ENCODE results near the gene JAM2. TPM values are rescaled to one million over a fixed set of nuclear protein-coding genes. Genes with fewer than 3 reads are reported as not detected.
"Not testable (repeated sequence)": the region's sequence is repeated elsewhere in the genome, so short reads cannot be mapped to it uniquely, and the experiment has no call there.

JAM2 gene
- total RNA-seq, 1 donor from 2014 or later = 6.6 TPM

- H3K27me3 Mint-ChIP-seq (ENCODE audit: low read depth) = peaks cover 3% of the 10 kb centered on the region
- H3K27ac Mint-ChIP-seq (ENCODE audit: unreplicated experiment) = no peak overlapping the region
- no peak for DNase-seq (ENCODE audit: low spot score)
- TF ChIP-seq CTCF (IDR thresholded peaks at IDR 0.05) = no peak
- H3K9me3 Mint-ChIP-seq (ENCODE audit: low read depth) = no peaks in the 10 kb centered on the region
- peaks cover 27% of the 10 kb centered on the region for H3K4me1 Mint-ChIP-seq (ENCODE audit: low read depth)
- H3K4me3 Mint-ChIP-seq (ENCODE audit: unreplicated experiment) = no peak overlapping the region
- H3K36me3 Mint-ChIP-seq (ENCODE audit: low read depth) = no peaks in the 10 kb centered on the region
These were observed 48.7 kb downstream of the JAM2 start for GRCh38 chr21:25687787-25688186.

GRCh38 chr21:25688275-25689155 is 49.5 kb downstream of the JAM2 start:
- Mint-ChIP-seq H3K9me3 (ENCODE audit: low read depth) (no peaks in the 10 kb centered on the region), H3K4me1 (ENCODE audit: low read depth) (peaks cover 27% of the 10 kb centered on the region), H3K4me3 (ENCODE audit: unreplicated experiment) (no peak overlapping the region), H3K36me3 (ENCODE audit: low read depth) (no peaks in the 10 kb centered on the region), H3K27ac (ENCODE audit: unreplicated experiment) (peak overlapping the region; percentile 83), H3K27me3 (ENCODE audit: low read depth) (peaks cover 3% of the 10 kb centered on the region)
- no peak for TF ChIP-seq CTCF (IDR thresholded peaks at IDR 0.05)
- DNase-seq (ENCODE audit: low spot score) = no peak

GRCh38 chr21:25689226-25689625 is 50.2 kb downstream of the JAM2 start:
- H3K4me3 Mint-ChIP-seq (ENCODE audit: unreplicated experiment) = no peak overlapping the region
- no peaks in the 10 kb centered on the region for H3K9me3 Mint-ChIP-seq (ENCODE audit: low read depth)
- H3K4me1 Mint-ChIP-seq (ENCODE audit: low read depth) = peaks cover 27% of the 10 kb centered on the region
- H3K27ac Mint-ChIP-seq (ENCODE audit: unreplicated experiment) = peak overlapping the region; percentile 83
- DNase-seq (ENCODE audit: low spot score) = no peak
- TF ChIP-seq CTCF (IDR thresholded peaks at IDR 0.05) = no peak
- no peaks in the 10 kb centered on the region for H3K36me3 Mint-ChIP-seq (ENCODE audit: low read depth)
- peaks cover 3% of the 10 kb centered on the region for H3K27me3 Mint-ChIP-seq (ENCODE audit: low read depth)

DNA sequence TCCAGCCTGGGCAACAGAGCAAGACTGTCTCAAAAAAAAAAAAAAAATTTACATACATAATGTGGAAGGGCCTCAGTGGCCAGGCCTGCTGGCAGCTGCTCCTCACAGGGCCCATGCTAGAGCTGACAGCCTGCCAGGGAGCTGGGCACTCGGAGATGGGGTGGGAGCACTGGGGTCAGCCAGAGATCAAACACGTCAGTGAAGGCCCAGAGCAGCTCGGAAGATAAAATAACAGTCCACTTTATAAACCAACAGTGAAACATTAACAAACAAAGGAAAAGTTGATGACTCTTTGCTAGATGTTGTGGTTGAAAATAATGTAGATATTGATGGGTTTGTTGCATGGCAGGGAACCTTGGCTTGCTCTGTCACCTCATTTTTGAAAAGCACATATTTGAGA is 52.9 kb downstream of the JAM2 start:
- H3K9me3 Mint-ChIP-seq (ENCODE audit: low read depth) = no peaks in the 10 kb centered on the region
- no peaks in the 10 kb centered on the region for H3K36me3 Mint-ChIP-seq (ENCODE audit: low read depth)
- no peak for TF ChIP-seq CTCF (IDR thresholded peaks at IDR 0.05)
- peak; percentile 50 for DNase-seq (ENCODE audit: low spot score)
- H3K4me3 Mint-ChIP-seq (ENCODE audit: unreplicated experiment) = no peak overlapping the region
- H3K27ac Mint-ChIP-seq (ENCODE audit: unreplicated experiment) = no peak overlapping the region
- H3K4me1 Mint-ChIP-seq (ENCODE audit: low read depth) = peaks cover 27% of the 10 kb centered on the region
- H3K27me3 Mint-ChIP-seq (ENCODE audit: low read depth) = no peaks in the 10 kb centered on the region

GRCh38 chr21:25695461-25695860 is 56.4 kb downstream of the JAM2 start:
- H3K4me1 Mint-ChIP-seq (ENCODE audit: low read depth); H3K27me3 Mint-ChIP-seq (ENCODE audit: low read depth); H3K27ac Mint-ChIP-seq (ENCODE audit: unreplicated experiment); H3K36me3 Mint-ChIP-seq (ENCODE audit: low read depth); H3K4me3 Mint-ChIP-seq (ENCODE audit: unreplicated experiment); H3K9me3 Mint-ChIP-seq (ENCODE audit: low read depth): not testable (repeated sequence)
- DNase-seq (ENCODE audit: low spot score) = peak; percentile 86

GRCh38 chr21:25700741-25701140 is 61.7 kb downstream of the JAM2 start:
- no peak for TF ChIP-seq CTCF (IDR thresholded peaks at IDR 0.05)
- no peaks in the 10 kb centered on the region for H3K36me3 Mint-ChIP-seq (ENCODE audit: low read depth)
- H3K4me1 Mint-ChIP-seq (ENCODE audit: low read depth) = peaks cover 7% of the 10 kb centered on the region
- no peaks in the 10 kb centered on the region for H3K9me3 Mint-ChIP-seq (ENCODE audit: low read depth)
- H3K4me3 Mint-ChIP-seq (ENCODE audit: unreplicated experiment) = no peak overlapping the region
- no peak overlapping the region for H3K27ac Mint-ChIP-seq (ENCODE audit: unreplicated experiment)
- H3K27me3 Mint-ChIP-seq (ENCODE audit: low read depth) = no peaks in the 10 kb centered on the region
- no peak for DNase-seq (ENCODE audit: low spot score)

Measured in chondrocyte (in vitro differentiated cells).